Measurements from ENCODE around the gene SSBP2. TPM values are rescaled to one million over a fixed set of nuclear protein-coding genes. Genes with fewer than 3 reads are reported as not detected.
"Not testable (repeated sequence)": the region's sequence is repeated elsewhere in the genome, so short reads cannot be mapped to it uniquely, and the experiment has no call there.

The SSBP2 gene
- total RNA-seq, 2 experiments from 2014 or later: 13.1 to 21.5 TPM

DNA sequence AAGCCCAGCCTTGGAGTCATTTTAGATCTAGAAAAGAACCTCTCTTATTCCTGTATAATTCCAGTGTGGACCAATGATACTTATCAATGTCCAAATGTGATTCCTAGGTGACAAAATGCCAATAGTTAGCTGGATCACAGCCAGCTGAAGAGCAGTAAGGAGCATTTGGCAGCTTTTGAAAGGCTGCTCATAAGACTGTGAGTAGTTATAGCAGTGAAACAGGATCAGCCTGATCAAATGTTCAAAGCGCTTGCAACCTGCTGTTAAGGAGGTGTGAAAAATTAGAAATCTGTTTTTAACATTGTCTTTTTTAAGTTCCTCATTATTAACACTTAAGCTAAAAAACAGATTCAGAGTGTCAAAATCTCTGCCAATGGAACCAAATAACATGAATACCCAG lies 85.1 kb downstream of the SSBP2 start:
- ATAC-seq (no peak), DNase-seq (no peak)
- Mint-ChIP-seq H3K27me3 (no peaks in the 10 kb centered on the region), H3K4me3 (no peak overlapping the region), H3K36me3 (no peaks in the 10 kb centered on the region), H3K9me3 (ENCODE audit: low read depth) (no peaks in the 10 kb centered on the region), H3K4me1 (no peaks in the 10 kb centered on the region), H3K27ac (no peak overlapping the region)
- CTCF ChIA-PET: no interaction called here

DNA sequence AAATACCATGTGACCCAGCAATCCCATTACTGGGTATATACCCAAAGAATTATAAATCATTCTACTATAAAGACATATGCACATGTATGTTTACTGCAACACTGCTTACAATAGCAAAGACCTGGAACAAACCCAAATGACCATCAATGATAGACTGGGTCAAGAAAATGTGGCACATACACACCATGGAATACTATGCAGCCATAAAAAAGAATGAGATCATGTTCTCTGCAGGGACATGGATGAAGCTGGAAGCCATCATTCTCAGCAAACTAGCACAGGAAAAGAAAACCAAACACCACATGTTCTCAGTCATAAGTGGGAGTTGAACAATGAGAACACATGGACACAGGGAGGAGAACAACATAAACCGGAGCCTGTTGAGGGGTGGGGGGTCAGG lies 90.3 kb downstream of the SSBP2 start:
- H3K36me3 Mint-ChIP-seq; H3K9me3 Mint-ChIP-seq (ENCODE audit: low read depth); DNase-seq; H3K4me1 Mint-ChIP-seq; H3K4me3 Mint-ChIP-seq; H3K27me3 Mint-ChIP-seq; ATAC-seq; H3K27ac Mint-ChIP-seq; CTCF ChIA-PET: not testable (repeated sequence)

GRCh38 chr5:81657386-81657785 lies 93.5 kb downstream of the SSBP2 start:
- H3K4me3 Mint-ChIP-seq: no peak overlapping the region
- CTCF ChIA-PET: no interaction called here

DNA sequence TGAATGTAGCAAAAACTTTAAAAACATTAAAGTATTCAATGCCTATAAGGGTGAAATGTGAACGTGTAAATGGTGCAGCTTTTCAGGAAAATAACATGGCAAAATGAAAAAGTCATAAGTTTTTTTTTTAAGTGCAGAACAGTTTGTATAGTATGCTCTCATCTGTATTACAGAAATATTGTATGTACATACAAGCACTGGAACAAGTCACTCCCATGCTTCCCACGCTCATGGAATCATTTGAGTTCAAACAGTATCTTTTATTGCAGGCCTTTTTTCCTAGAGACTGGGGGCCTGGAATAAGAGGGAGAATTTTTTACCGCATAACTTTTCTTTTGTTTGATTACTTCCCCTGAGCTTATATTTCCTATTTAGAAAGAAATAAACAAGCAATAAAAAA lies 94.1 kb downstream of the SSBP2 start:
- no peak for ATAC-seq
- Mint-ChIP-seq H3K27ac (no peak overlapping the region), H3K36me3 (peaks cover 3% of the 10 kb centered on the region), H3K4me1 (no peaks in the 10 kb centered on the region), H3K4me3 (no peak overlapping the region), H3K9me3 (ENCODE audit: low read depth) (no peaks in the 10 kb centered on the region), H3K27me3 (no peaks in the 10 kb centered on the region)
- CTCF ChIA-PET: no interaction called here
- no peak for DNase-seq

More at GRCh38 chr5:81657386-81657785, 93.5 kb downstream of the SSBP2 start:
- Mint-ChIP-seq H3K9me3 (ENCODE audit: low read depth) (no peaks in the 10 kb centered on the region), H3K27me3 (no peaks in the 10 kb centered on the region), H3K36me3 (peaks cover 3% of the 10 kb centered on the region), H3K4me1 (no peaks in the 10 kb centered on the region), H3K27ac (no peak overlapping the region)
- ATAC-seq (no peak), DNase-seq (no peak)

DNA sequence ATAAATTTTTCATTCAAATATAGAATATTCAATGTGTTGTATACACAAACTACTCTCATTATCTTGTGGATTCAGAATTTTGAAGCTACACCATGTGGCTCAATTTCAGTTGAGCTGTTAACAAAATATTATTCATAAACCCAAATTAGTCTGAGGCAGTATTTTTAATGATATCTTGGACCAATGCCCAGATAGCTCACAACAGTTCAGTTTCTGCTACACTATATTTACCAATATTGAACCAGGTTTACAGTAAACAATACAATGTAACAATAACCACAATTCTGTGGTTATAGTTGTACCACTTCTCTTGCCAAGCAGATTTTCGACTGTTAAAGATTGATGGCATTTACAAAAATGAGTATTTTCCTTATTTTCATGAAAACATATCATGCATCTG lies 99.9 kb downstream of the SSBP2 start:
- CTCF ChIA-PET: interaction anchor here (0.8 kb wide), 1 partner anchor 574 kb away, joined by 3 read pairs; no protein-coding TSS in a partner anchor
- Mint-ChIP-seq H3K27ac (no peak overlapping the region), H3K9me3 (ENCODE audit: low read depth) (no peaks in the 10 kb centered on the region), H3K4me3 (no peak overlapping the region), H3K36me3 (peaks cover 3% of the 10 kb centered on the region), H3K27me3 (no peaks in the 10 kb centered on the region), H3K4me1 (no peaks in the 10 kb centered on the region)
- ATAC-seq (no peak), DNase-seq (no peak)

- Mint-ChIP-seq H3K27me3 (no peaks in the 10 kb centered on the region), H3K4me1 (no peaks in the 10 kb centered on the region), H3K36me3 (peaks cover 2% of the 10 kb centered on the region), H3K4me3 (no peak overlapping the region), H3K9me3 (ENCODE audit: low read depth) (no peaks in the 10 kb centered on the region), H3K27ac (no peak overlapping the region)
- DNase-seq (no peak), ATAC-seq (no peak)
- CTCF ChIA-PET: no interaction called here
Measured at GRCh38 chr5:81646469-81646995, 104.4 kb downstream of the SSBP2 start.

GRCh38 chr5:81642210-81642609 lies 108.7 kb downstream of the SSBP2 start:
- H3K27ac Mint-ChIP-seq: no peak overlapping the region
- DNase-seq (no peak), ATAC-seq (no peak)
- H3K9me3 Mint-ChIP-seq (ENCODE audit: low read depth): no peaks in the 10 kb centered on the region
- peaks cover 5% of the 10 kb centered on the region for H3K36me3 Mint-ChIP-seq
- no peaks in the 10 kb centered on the region for H3K4me1 Mint-ChIP-seq
- H3K4me3 Mint-ChIP-seq: no peak overlapping the region
- H3K27me3 Mint-ChIP-seq: no peaks in the 10 kb centered on the region
- CTCF ChIA-PET: no interaction called here

DNA sequence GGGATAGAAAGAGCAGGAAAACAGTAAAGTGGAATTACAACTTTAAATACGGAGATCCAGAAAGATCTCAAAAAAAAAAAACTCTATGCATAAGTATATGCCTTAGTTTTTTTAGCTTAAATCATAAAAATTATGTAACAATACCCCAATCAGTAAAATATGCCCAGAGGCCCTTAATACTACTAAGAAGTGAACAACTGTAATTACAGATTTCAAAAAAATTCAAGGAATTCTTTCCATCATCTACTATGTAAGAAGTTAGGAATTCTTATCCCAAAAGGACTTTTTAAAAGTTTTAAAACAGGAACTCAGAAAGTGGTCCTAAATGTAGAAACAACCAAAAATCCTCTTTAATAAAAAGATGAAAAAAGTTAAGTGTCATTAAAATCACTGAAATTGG lies 111.3 kb downstream of the SSBP2 start:
- Mint-ChIP-seq H3K36me3 (peaks cover 3% of the 10 kb centered on the region), H3K4me1 (no peaks in the 10 kb centered on the region), H3K4me3 (no peak overlapping the region), H3K27ac (no peak overlapping the region), H3K27me3 (no peaks in the 10 kb centered on the region), H3K9me3 (ENCODE audit: low read depth) (no peaks in the 10 kb centered on the region)
- DNase-seq: no peak
- ATAC-seq: no peak
- CTCF ChIA-PET: no interaction called here

DNA sequence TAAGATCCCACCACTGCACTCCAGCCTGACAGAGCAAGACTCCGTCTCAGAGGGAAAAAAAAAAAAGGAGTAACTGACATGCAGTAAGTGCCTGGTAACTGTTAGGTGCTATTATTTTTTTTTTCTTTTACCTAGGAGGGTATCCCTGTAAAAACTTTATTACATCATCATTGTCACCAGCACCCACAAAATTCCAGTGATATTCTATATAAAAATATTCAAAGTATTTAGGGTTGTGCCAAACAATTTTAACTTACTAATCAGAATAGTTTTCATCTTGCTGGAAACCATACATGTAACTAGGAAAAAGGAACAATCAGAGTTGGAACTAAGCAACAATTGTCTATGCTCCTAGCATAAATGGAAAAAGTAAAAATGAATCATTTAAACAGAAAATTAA lies 112.4 kb downstream of the SSBP2 start:
- no peaks in the 10 kb centered on the region for H3K4me1 Mint-ChIP-seq
- DNase-seq (no peak), ATAC-seq (no peak)
- H3K4me3 Mint-ChIP-seq: no peak overlapping the region
- no peaks in the 10 kb centered on the region for H3K27me3 Mint-ChIP-seq
- CTCF ChIA-PET: no interaction called here
- peaks cover 3% of the 10 kb centered on the region for H3K36me3 Mint-ChIP-seq
- H3K9me3 Mint-ChIP-seq (ENCODE audit: low read depth): no peaks in the 10 kb centered on the region
- no peak overlapping the region for H3K27ac Mint-ChIP-seq

DNA sequence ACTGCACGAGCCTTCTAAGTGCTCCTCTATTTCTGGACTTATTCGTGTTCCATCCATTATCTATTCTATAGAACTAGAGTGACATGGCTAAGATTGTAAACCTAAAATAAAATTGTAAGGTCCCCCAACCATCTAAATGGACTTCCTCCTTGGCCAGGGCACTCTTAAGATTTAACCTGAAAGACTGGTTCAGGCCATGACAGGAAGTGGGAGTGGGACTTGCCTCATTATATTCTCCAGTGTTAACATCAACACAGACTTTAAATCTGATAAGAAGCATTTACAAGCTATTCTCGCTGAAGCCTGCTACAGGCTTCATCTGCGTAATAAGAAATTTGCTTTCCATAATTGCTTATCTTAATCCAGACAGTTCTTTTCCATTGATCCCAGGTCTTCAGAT lies 117.0 kb downstream of the SSBP2 start:
- CTCF ChIA-PET: interaction anchor here (1.1 kb wide), 1 partner anchor 12 kb away, joined by 3 read pairs; no protein-coding TSS in a partner anchor
- Mint-ChIP-seq H3K9me3 (ENCODE audit: low read depth) (peaks cover 3% of the 10 kb centered on the region), H3K36me3 (peaks cover 9% of the 10 kb centered on the region), H3K27me3 (no peaks in the 10 kb centered on the region), H3K4me1 (peaks cover 9% of the 10 kb centered on the region), H3K27ac (no peak overlapping the region), H3K4me3 (no peak overlapping the region)
- ATAC-seq (no peak), DNase-seq (no peak)

DNA sequence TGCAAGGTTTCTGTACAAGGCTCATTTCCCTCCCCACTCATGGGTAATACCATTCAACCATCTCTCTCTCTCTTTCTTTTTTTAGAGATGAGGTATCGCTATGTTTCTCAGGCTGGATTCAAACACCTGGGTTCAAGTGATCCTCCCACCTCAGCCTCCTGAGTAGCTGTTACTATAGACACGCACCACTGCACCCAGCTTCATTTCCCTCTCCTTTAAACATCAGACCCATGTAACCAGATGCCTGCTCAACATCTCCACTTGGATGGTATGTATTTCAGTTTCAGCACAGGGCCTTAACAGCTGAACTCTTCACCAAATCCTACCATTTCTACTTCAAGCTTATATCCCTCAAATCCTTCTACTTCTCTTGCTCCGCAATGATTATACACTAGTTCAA lies 117.4 kb downstream of the SSBP2 start:
- Mint-ChIP-seq H3K9me3 (ENCODE audit: low read depth) (peaks cover 5% of the 10 kb centered on the region), H3K36me3 (peaks cover 13% of the 10 kb centered on the region), H3K4me1 (peaks cover 9% of the 10 kb centered on the region), H3K27me3 (no peaks in the 10 kb centered on the region), H3K27ac (no peak overlapping the region), H3K4me3 (no peak overlapping the region)
- DNase-seq: no peak
- CTCF ChIA-PET: interaction anchor here (1.1 kb wide), 1 partner anchor 11 kb away, joined by 3 read pairs; no protein-coding TSS in a partner anchor
- no peak for ATAC-seq

- CTCF ChIA-PET: no interaction called here
- H3K9me3 Mint-ChIP-seq (ENCODE audit: low read depth): peaks cover 5% of the 10 kb centered on the region
- no peak for DNase-seq
Measured at GRCh38 chr5:81632679-81633078, 118.2 kb downstream of the SSBP2 start.

GRCh38 chr5:81631621-81632020 lies 119.3 kb downstream of the SSBP2 start:
- CTCF ChIA-PET: interaction anchor here (1.0 to 1.1 kb wide), 2 partner anchors 12 to 43 kb away, joined by 3 read pairs; no protein-coding TSS in a partner anchor
- H3K9me3 Mint-ChIP-seq (ENCODE audit: low read depth): peaks cover 5% of the 10 kb centered on the region
- peaks cover 9% of the 10 kb centered on the region for H3K4me1 Mint-ChIP-seq
- H3K27me3 Mint-ChIP-seq: no peaks in the 10 kb centered on the region
- DNase-seq (no peak), ATAC-seq (peak; percentile 45)
- no peak overlapping the region for H3K27ac Mint-ChIP-seq
- peaks cover 14% of the 10 kb centered on the region for H3K36me3 Mint-ChIP-seq
- H3K4me3 Mint-ChIP-seq: no peak overlapping the region

More at GRCh38 chr5:81632679-81633078, 118.2 kb downstream of the SSBP2 start:
- H3K27me3 Mint-ChIP-seq: no peaks in the 10 kb centered on the region
- peaks cover 9% of the 10 kb centered on the region for H3K4me1 Mint-ChIP-seq
- no peak overlapping the region for H3K4me3 Mint-ChIP-seq
- no peak overlapping the region for H3K27ac Mint-ChIP-seq
- peak; percentile 16 for ATAC-seq
- H3K36me3 Mint-ChIP-seq: peaks cover 15% of the 10 kb centered on the region

- DNase-seq: peak; percentile 79
- peaks cover 5% of the 10 kb centered on the region for H3K9me3 Mint-ChIP-seq (ENCODE audit: low read depth)
- no peak overlapping the region for H3K27ac Mint-ChIP-seq
- H3K4me1 Mint-ChIP-seq: peaks cover 9% of the 10 kb centered on the region
- H3K27me3 Mint-ChIP-seq: no peaks in the 10 kb centered on the region
- ATAC-seq: peak; percentile 63
- peak overlapping the region; percentile 20 for H3K4me3 Mint-ChIP-seq
- CTCF ChIA-PET: interaction anchor here (0.6 to 1.1 kb wide), 3 partner anchors 12 to 110 kb away, joined by 3 read pairs; no protein-coding TSS in a partner anchor
- peaks cover 14% of the 10 kb centered on the region for H3K36me3 Mint-ChIP-seq
Measured at GRCh38 chr5:81631124-81631523, 119.8 kb downstream of the SSBP2 start.
